HL-60 (cell line): ENCODE data around the gene TXNRD3.

Experiments
- CTCF ChIP-seq: IDR thresholded peaks from one replicate; pipeline ENCODE4 v1.5.1; 2011; ENCODE audit warnings: low read length, control low read depth, inconsistent platforms; ENCODE audit not compliant: insufficient read depth
- SPI1 ChIP-seq: IDR thresholded peaks from 2 replicates; pipeline ENCODE4 v1.6.1; 2012; ENCODE audit warnings: low read depth, mild to moderate bottlenecking, borderline replicate concordance

GRCh38 chr3:126567696-126568438, 87.1 kb downstream of the TXNRD3 start:
- TF ChIP-seq CTCF: no peak
- no peak for TF ChIP-seq SPI1
